Stimulated activated CD4-positive, alpha-beta T cell treated with anti-CD3 and anti-CD28 coated beads, Interleukin-12 subunit alpha, Interleukin-12 subunit beta, amount 100 ng/mL, for 48 hours (primary cell): ENCODE data around the gene RNF125.
"Not testable (repeated sequence)": the region's sequence is repeated elsewhere in the genome, so short reads cannot be mapped to it uniquely, and the experiment has no call there.

ENCODE experiments used
- DNase-seq, 3 donors: peaks; one replicate each; pipeline ENCODE4 v3.0.0-alpha.2; 2020; ENCODE audit warnings: low read depth in 2 of 3, low spot score in 1 of 3

RNF125 gene

DNA sequence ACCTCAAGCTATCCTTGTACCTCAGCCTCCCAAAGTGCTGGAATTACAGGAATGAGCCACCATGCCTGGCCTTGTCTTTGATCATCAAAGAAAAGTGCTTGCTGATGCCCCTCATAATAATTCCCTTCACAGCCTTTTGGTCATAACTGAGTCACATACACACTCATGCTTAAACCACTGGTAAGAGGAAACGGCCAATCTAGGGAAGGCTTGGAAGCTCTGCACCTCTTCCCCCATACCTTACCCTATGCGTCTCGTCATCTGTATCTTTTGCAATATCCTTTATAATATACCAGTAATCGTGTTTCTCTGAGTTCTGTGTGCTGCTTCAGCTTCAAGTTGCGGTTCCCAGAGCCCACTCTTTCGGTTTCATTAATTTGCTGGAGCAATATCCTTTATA, 68.3 kb downstream of the RNF125 start:
- DNase-seq, result no peak

DNA sequence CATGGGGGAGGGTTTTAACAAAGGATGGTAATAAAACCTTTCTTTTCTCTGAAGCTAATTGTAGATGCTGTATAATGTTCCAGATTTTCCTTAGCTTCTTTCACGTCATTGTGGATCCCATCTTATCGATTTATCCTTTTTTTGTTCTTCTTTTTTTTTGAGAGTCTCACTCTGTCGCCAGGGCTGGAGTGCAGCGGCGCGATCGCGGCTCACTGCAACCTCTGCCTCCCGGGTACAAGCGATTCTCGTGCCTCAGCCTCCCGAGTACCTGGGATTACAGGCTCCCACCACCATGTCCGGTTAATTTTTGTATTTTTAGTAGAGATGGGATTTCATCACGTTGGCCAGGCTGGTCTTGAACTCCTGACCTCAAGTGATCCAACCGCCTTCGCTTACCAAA, 72.2 kb downstream of the RNF125 start:
- DNase-seq, result not testable (repeated sequence)

DNA sequence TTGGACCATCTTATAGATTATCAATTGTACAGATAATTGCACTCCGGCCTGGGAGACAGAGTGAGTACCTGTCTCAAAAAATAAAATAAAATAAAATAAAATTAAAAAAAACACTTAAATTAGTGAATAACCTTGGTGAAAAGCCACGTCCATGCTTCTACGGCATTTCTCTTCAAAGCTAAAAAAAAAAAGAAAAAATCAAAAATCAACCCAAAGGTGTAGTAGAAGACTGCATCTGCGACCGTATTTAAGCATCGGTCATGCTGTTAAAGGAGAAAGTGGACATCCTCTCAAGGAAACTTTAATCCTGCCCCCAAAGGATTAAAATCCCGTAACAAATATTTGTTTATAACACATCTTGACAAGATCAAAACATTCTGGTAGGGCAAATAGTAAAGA, 72.7 kb downstream of the RNF125 start:
- no peak for DNase-seq

DNA sequence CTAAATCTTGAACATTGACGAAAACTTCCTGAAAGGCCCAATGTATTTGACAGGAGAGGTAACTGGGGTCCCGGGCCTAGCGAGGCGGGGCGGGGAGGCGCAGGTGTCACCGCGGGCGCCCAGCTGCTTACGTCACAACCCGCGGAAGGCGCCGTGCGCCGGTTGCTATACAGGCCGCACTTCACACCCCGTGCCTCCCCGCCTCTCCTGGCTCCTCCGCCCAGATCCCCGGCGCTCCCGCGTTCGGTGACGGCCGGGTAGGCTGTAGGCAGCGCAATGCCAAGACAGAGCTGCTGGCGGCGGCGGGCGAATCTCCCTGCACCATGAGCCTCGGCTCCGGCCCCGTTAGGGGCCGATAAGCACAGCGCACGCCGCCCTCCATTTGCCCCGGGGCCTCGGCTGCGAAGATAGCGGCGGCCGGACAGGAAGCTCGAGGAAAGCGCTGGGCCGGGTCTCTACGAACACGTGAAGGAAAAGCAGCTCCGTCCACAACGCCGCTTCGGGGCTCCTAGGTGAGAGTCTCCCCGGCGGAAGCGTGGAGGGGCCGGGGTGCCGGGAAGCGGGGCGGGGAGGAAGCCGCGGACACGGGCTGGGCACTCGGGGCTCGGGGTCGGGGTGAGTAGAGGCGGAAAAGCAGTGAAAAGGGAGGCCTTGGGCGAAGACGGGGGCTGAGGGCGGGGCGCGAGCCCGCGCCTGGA, 73.2 kb downstream of the RNF125 start, which contains the start of gene RNF138:
TSS of gene RNF138 (plus strand) at position 151 of the 698 bp plus-strand sequence. CDS start 903 bp downstream, outside the sequence.
- peak; percentile 76 to 84 (median 77) for DNase-seq

DNA sequence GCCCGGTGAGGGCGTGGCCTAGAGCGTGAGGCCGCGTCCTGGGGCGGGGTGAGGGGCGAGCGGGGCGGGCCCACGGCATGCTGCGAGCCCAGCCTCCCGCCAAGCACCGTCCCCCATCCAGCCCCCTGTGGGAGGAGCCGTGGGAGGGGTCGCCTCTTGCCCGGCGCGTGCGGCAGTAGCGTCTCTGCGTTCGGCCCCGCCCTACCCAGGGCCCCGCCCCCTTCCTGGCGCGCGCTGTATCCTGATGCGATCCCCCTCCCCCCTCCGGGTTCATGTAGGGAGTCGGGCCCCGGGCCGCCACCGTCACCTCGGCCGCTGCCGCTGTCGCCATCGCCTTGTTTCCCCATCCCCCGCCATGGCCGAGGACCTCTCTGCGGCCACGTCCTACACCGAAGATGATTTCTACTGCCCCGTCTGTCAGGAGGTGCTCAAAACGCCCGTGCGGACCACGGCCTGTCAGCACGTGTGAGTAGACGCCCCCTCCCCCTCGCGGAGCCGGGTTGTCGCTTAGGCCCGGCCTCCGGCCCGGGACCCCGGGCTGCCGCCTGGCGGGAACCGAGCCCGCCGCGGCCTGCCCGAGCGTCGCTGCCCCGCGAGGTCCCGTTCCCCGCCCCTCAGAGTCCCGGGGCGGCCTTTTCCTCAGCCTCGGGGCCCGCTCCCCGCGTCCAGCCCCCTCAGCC, 73.9 kb downstream of the RNF125 start:
- DNase-seq, result peak; percentile 99 to 100 (median 99)

DNA sequence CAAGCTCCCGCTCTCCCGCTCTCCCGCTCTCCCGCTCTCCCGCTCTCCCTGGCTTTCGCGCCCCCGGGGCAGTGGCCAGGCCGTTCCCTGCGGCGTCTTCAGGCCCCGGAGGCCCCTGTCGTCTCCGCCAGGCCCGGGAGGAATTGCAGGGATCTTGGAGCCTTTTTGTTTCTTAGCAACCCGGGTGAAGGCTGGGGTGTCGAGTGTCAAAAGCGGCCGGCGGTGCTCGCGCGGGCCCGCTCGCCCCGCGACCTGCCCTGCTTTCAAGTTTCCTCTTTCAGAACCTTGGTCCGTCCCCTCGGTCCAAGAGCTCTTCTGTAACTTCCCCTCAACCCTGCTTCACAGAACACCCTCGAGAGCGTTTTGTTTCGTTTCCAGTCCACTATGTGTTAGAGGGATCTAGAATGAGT, 74.5 kb downstream of the RNF125 start:
- peak in 1 of 3 donors; percentile 20 for DNase-seq

DNA sequence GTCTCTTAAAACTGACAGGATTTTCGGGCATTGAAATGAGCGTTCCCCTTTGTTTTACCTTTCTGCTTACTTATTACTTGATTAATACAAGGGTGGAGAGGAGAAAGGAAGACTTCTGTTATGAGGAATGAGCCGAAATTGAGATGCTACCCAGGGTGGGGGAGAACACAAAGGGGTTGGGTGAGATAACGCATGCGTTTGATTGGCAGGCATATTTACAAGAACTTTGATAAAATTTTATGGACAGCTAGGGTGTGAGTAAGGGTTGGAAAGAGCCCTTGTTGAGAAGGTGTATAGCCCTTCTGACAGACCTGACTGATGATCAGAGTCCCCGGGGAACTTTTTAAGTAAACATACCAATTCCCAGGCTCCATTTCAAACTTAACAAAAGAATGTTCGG, 74.9 kb downstream of the RNF125 start:
- peak in 1 of 3 donors; percentile 17 for DNase-seq

DNA sequence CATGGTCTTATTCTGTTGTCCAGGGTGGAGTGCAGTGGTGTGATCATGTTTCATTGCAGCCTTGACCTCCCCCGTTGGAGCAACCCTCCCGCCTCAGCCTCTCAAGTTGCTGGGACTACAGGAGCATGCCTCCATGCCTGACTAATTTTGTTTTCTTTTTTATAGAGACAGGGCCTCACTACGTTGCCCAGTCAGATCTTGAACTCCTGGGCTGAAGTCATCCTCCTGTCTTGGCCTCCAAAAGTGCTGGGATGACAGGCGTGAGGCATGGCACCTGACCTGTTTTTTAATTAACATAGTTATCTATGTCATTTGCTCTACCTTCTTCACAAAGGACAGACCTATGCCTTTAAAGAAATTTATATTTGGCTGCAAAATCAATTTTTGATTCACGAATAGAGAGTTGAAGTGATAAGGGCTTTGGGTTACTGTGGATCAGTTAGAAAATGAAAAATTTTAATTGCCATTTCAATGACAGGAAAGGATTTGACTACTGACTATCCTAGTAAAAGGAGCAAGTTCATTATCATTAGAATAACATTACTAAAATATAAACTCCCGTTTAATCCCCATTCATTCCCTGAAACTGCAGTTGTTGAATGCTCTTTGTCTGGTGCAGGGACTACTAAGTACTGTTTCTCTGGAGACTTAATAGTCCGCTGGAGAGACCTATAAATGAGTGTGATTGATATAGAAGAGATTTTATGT, 76.7 kb downstream of the RNF125 start:
- no peak for DNase-seq

DNA sequence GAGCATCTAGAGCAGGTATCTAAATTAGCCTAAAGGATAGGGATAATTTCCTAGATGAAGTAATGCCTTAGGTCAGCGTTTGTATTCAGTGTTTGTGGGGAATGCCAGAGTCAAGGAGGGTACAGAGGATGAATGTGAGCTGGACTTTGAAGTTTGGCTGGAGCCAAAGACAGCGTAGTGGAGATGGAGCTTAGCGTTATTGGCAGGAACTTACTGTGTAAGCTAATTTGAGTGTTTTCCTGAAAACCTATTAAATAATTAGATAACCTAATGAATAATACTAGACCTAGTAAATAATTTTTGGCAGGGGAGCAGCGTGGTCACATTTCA, 77.2 kb downstream of the RNF125 start:
- no peak for DNase-seq

DNA sequence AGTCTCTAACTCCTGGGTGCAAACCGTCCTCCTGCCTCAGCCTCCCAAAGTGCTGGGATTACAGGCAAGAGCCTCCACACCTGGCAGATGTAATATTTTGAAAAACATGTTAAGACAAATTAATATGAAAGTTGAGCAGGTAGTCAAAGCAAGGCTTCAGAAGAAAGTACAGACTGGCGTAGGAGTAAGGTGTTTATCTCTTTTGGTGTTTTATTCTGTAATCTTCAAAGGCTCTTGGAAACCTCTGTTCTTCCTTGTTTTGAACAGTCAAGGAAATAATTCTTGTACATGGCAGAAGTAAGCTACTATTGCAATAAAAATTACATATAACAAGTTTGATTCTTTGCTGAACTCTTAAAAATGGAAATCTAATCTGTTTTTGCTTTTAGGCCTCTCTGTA, 78.3 kb downstream of the RNF125 start:
- no peak for DNase-seq

DNA sequence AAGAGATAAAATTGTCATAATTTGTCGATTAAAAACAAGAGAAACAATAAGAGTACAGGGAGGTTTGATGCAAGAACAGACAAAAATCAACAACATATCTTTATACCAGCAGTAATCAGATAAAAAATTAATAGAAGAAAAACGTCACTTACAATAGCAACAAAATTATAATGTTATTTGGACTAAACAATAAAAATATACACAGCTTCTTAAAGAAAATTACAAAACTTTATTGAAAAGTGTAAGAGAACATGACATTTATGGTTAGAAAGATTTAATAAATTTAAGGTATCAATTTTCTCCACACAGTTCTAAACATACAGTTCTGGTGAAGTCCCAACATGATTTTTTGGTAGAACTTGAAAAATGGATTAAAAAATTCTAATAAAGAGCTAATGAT, 85.9 kb downstream of the RNF125 start:
- no peak for DNase-seq

DNA sequence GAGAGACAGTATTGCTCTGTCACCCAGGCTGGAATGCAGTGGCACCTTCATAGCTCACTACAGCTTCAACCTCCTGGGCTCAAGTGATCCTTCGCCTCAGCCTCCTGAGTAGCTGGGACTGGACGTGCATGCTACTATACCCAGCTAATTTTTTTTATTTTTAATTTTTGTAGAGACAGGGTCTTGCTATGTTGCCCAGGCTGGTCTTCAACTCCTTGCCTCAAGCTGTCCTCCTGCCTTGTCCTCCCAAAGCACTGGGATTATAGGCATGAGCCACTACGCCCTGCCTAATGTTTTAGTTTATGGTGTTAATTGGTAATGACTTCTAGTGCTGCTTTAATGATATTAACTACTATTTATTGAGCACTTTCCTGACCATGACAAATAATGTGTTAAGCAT, 91.4 kb downstream of the RNF125 start:
- DNase-seq, result no peak

DNA sequence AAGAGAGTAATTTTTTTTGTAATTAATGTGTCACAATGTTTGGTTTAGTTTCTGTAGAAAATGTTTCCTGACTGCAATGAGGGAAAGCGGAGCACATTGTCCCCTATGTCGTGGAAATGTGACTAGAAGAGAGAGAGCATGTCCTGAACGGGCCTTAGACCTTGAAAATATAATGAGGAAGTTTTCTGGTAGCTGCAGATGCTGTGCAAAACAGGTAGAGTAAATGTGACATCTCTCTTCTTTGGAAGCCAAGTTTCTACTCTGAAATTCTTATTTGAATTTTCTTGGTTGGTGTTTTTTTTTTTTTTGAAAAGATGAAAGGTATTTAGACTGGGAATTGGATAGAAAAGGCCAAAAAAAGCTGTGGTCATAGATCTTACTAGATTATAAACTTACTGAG, 93.1 kb downstream of the RNF125 start:
- DNase-seq, result no peak

DNA sequence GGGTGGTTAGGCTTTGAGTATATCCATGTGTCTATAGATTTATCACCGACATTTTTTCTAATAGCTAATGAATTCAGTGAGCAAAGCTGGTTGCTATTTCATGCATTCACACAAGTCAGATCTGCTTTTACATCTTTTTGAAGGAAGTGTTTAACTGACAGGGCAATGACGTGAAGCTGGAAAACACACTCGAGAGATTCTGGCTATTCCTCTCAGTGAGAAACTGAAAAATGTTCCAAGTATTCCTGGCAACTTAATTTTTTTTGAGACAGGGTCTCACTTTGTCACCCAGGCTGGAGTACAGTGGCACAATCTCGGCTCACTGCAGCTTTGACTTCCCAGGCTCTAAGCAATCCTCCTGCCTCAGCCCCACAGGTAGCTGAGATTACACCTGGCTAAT, 94.2 kb downstream of the RNF125 start:
- no peak for DNase-seq

DNA sequence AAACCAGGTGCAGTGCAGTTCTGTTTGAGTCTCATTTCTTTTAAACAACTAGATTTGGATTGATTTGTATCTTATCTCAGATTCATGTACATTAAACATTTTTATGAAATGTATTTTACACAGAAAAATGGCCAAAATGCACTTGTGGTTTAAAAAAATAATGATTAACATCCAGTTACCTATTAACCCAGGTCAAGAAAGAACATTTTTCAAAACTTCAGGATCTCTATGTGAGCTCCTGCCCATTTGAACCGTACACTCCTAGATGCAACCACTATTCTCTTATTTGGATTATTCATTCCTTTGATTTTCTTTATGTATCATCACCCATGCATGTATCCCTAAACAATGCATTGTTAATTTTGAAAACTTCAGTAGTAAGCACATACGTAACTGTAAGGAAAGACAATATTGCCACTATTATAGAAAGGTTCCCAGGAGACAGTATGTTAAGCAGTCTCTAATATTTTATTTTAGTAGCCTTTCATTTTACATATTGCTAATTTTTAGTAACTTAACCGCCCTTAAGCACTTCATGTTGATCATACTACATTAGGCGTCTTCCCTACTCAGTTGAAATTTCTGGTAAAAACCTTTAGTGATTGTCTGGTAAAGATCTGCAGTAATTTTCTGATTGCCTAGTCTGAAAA, 95.8 kb downstream of the RNF125 start:
- DNase-seq, result no peak

DNA sequence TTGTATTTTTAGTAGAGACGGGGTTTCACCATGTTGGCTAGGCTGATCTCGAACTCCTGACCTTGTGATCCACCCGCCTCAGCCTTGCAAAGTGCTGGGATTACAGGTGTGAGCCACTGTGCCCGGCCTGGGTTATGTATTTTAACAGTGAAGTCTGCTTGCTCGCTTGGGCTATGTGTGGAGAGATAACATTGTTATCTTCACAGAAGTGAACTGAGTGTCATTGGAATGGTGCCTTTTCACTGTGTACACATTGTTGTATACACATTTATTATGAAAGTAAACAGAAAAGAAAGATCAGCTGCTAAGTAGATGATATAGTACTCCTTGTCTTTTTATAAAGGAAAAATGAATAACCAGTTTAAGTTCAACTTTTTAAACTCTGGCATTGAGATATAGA, 103.4 kb downstream of the RNF125 start:
- no peak for DNase-seq
